ENCODE measurements around the gene SOWAHA. TPM values are rescaled to one million over a fixed set of nuclear protein-coding genes. Genes with fewer than 3 reads are reported as not detected.

The SOWAHA gene
- total RNA-seq, 1 donor from 2014 or later, result under 0.01 TPM

DNA sequence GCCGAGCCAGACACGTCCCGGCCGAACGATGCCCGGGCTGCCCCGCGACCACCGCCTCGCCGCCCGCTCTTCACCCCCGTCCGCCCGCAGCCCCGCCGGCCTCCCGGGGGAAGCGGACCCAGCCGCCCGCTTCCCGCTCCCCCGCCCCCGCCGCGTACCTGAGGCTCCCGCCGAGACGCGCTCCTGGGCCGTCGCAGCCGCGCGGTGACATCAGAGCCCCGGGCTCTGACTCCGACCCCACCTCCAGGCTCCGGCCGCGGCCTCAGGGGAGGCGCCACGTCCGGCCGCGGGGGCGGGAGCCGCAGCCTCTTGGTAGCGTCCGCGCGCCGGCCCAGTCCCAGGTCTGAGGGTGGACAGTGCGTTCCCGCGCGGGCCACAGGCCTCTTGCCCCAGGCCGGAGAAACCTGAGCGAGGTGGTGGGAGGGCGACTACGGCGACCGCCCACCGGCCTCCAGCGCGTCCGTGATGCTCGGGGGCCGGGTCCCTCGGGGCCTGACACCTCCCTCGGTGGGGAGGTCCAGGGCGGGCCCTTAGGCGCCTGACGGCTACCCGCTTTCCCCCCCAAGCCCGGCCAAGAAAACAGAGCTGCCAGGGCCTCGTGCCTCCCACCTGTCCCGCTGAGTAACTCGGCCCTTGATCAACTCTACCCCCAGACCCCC is 17.5 kb downstream of the SOWAHA start, which contains the start of gene SHROOM1:
Gene SHROOM1 (minus strand): TSS at position 212 of the 659 bp plus-strand sequence. CDS start 4,507 bp downstream, outside the sequence.
- Histone ChIP-seq H3K9ac (ENCODE audit: low read depth in 1 of 3, low read length in 3 of 3) (peak within 1 kb of the TSS; percentile 57 to 78 (median 73)), H3K36me3 (ENCODE audit: control insufficient read depth in 3 of 3, insufficient read depth in 3 of 3, low read length in 3 of 3) (no peaks in the 10 kb centered on the region), H3K27me3 (ENCODE audit: control insufficient read depth in 3 of 3, insufficient read depth in 3 of 3, low read length in 3 of 3) (peaks cover 7 to 30% (median 23%) of the 10 kb centered on the region in 3 donors), H3K27ac (ENCODE audit: low read depth, low read length) (no peak within 1 kb of the TSS), H3K4me1 (ENCODE audit: control insufficient read depth in 3 of 3, insufficient read depth in 3 of 3, low read length in 3 of 3) (peaks cover 4 to 17% (median 8%) of the 10 kb centered on the region in 3 donors), H3K4me3 (ENCODE audit: low read length in 3 of 3) (peak within 1 kb of the TSS; percentile 66 to 81 (median 73)), H3K9me3 (ENCODE audit: control insufficient read depth in 3 of 3, low read length in 3 of 3) (no peaks in the 10 kb centered on the region)

- H3K4me3 ChIP-seq (ENCODE audit: low read length in 3 of 3), result peak overlapping the region in 1 of 3 donors; percentile 73
- H3K27ac ChIP-seq (ENCODE audit: low read depth, low read length), result no peak overlapping the region
Measured at GRCh38 chr5:132831095-132831860, 18.2 kb downstream of the SOWAHA start.

GRCh38 chr5:132832612-132833011 is 19.5 kb downstream of the SOWAHA start:
- Histone ChIP-seq H3K9me3 (ENCODE audit: control insufficient read depth in 3 of 3, low read length in 3 of 3) (no peaks in the 10 kb centered on the region), H3K4me3 (ENCODE audit: low read length in 3 of 3) (no peak overlapping the region), H3K36me3 (ENCODE audit: control insufficient read depth in 3 of 3, insufficient read depth in 3 of 3, low read length in 3 of 3) (no peaks in the 10 kb centered on the region), H3K4me1 (ENCODE audit: control insufficient read depth in 3 of 3, insufficient read depth in 3 of 3, low read length in 3 of 3) (peaks cover 4 to 17% (median 8%) of the 10 kb centered on the region in 3 donors), H3K27ac (ENCODE audit: low read depth, low read length) (no peak overlapping the region), H3K27me3 (ENCODE audit: control insufficient read depth in 3 of 3, insufficient read depth in 3 of 3, low read length in 3 of 3) (peaks cover 0 to 16% (median 11%) of the 10 kb centered on the region in 3 donors), H3K9ac (ENCODE audit: low read depth in 1 of 3, low read length in 3 of 3) (no peak overlapping the region)

More at GRCh38 chr5:132831095-132831860, 18.2 kb downstream of the SOWAHA start:
- Histone ChIP-seq H3K9ac (ENCODE audit: low read depth in 1 of 3, low read length in 3 of 3) (peak overlapping the region in 2 of 3 donors; percentile 73 to 78), H3K27me3 (ENCODE audit: control insufficient read depth in 3 of 3, insufficient read depth in 3 of 3, low read length in 3 of 3) (peaks cover 2 to 24% (median 19%) of the 10 kb centered on the region in 3 donors), H3K36me3 (ENCODE audit: control insufficient read depth in 3 of 3, insufficient read depth in 3 of 3, low read length in 3 of 3) (no peaks in the 10 kb centered on the region), H3K4me1 (ENCODE audit: control insufficient read depth in 3 of 3, insufficient read depth in 3 of 3, low read length in 3 of 3) (peaks cover 4 to 17% (median 8%) of the 10 kb centered on the region in 3 donors), H3K9me3 (ENCODE audit: control insufficient read depth in 3 of 3, low read length in 3 of 3) (no peaks in the 10 kb centered on the region)

DNA sequence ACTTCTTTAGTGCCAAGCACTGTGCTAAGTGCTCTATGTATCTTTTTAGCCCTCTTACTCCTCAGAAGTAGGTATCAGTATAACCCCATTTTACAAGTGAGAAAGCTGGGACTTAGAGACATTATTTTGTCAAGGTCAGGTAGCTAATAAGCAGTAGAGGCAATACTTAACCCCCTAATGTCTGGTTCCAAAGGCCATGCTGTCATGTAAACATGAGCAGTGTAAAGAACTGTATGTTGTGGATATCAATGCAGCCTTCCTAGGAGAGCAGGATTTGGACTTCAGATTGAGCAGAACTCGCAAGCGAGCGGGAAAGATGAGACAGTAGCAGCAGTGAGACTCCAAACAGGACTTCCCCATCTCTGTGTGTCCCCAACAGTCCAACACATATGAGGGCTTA is 21.0 kb downstream of the SOWAHA start:
- peaks cover 0 to 12% (median 11%) of the 10 kb centered on the region in 3 donors for H3K27me3 ChIP-seq (ENCODE audit: control insufficient read depth in 3 of 3, insufficient read depth in 3 of 3, low read length in 3 of 3)
- no peak overlapping the region for H3K4me3 ChIP-seq (ENCODE audit: low read length in 3 of 3)
- H3K9me3 ChIP-seq (ENCODE audit: control insufficient read depth in 3 of 3, low read length in 3 of 3), result no peaks in the 10 kb centered on the region
- no peak overlapping the region for H3K9ac ChIP-seq (ENCODE audit: low read depth in 1 of 3, low read length in 3 of 3)
- no peaks in the 10 kb centered on the region for H3K36me3 ChIP-seq (ENCODE audit: control insufficient read depth in 3 of 3, insufficient read depth in 3 of 3, low read length in 3 of 3)
- H3K27ac ChIP-seq (ENCODE audit: low read depth, low read length), result no peak overlapping the region
- H3K4me1 ChIP-seq (ENCODE audit: control insufficient read depth in 3 of 3, insufficient read depth in 3 of 3, low read length in 3 of 3), result peaks cover 4 to 17% (median 8%) of the 10 kb centered on the region in 3 donors

DNA sequence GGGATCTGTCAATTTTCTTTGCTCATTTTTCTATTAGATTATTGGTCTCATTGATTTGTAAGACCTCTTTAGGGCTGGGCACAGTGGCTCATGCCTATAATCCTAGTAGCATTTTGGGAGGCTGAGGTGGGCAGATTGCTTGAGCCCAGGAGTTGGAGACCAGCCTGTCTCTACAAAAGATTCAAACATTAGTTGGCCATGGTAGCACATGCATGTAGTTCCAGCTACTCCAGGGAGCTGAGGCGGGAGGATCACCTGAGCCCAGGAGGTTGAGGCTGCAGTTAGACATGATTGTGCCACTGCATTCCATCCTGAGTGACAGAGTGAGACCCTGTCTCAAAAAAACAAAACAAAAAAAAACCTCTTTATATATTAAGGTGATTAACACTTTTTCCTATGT is 23.8 kb downstream of the SOWAHA start:
- H3K36me3 ChIP-seq (ENCODE audit: control insufficient read depth in 3 of 3, insufficient read depth in 3 of 3, low read length in 3 of 3), result no peaks in the 10 kb centered on the region
- no peak overlapping the region for H3K9ac ChIP-seq (ENCODE audit: low read depth in 1 of 3, low read length in 3 of 3)
- peaks cover 0 to 7% (median 5%) of the 10 kb centered on the region in 3 donors for H3K4me1 ChIP-seq (ENCODE audit: control insufficient read depth in 3 of 3, insufficient read depth in 3 of 3, low read length in 3 of 3)
- H3K27me3 ChIP-seq (ENCODE audit: control insufficient read depth in 3 of 3, insufficient read depth in 3 of 3, low read length in 3 of 3), result no peaks in the 10 kb centered on the region
- no peak overlapping the region for H3K4me3 ChIP-seq (ENCODE audit: low read length in 3 of 3)
- H3K9me3 ChIP-seq (ENCODE audit: control insufficient read depth in 3 of 3, low read length in 3 of 3), result no peaks in the 10 kb centered on the region
- H3K27ac ChIP-seq (ENCODE audit: low read depth, low read length), result no peak overlapping the region

DNA sequence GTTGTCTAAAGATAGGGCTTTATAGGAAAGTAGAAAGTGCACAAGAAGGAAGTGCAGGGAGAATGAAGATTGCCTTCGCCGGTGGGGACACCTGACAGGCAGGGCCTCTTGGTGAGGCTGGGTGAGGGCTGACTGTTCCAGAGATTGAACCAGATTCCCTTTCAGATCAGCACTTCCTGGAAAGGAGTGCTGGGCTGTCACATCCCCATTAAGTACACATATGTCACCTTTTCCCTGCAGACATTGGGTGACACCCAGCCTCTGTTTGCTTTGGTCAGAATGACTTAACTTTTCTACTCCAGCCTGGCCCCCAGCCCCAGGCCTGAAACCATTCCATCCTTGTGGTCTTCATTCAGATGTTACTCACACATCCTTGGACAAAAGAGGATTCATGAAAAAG is 24.8 kb downstream of the SOWAHA start:
- H3K9ac ChIP-seq (ENCODE audit: low read depth in 1 of 3, low read length in 3 of 3), result no peak overlapping the region
- H3K9me3 ChIP-seq (ENCODE audit: control insufficient read depth in 3 of 3, low read length in 3 of 3), result no peaks in the 10 kb centered on the region
- no peak overlapping the region for H3K4me3 ChIP-seq (ENCODE audit: low read length in 3 of 3)
- no peaks in the 10 kb centered on the region for H3K36me3 ChIP-seq (ENCODE audit: control insufficient read depth in 3 of 3, insufficient read depth in 3 of 3, low read length in 3 of 3)
- no peaks in the 10 kb centered on the region for H3K27me3 ChIP-seq (ENCODE audit: control insufficient read depth in 3 of 3, insufficient read depth in 3 of 3, low read length in 3 of 3)
- H3K4me1 ChIP-seq (ENCODE audit: control insufficient read depth in 3 of 3, insufficient read depth in 3 of 3, low read length in 3 of 3), result peaks cover 0 to 7% (median 5%) of the 10 kb centered on the region in 3 donors
- no peak overlapping the region for H3K27ac ChIP-seq (ENCODE audit: low read depth, low read length)

- Histone ChIP-seq H3K36me3 (ENCODE audit: control insufficient read depth in 3 of 3, insufficient read depth in 3 of 3, low read length in 3 of 3) (no peaks in the 10 kb centered on the region), H3K4me1 (ENCODE audit: control insufficient read depth in 3 of 3, insufficient read depth in 3 of 3, low read length in 3 of 3) (peaks cover 0 to 7% (median 5%) of the 10 kb centered on the region in 3 donors), H3K9ac (ENCODE audit: low read depth in 1 of 3, low read length in 3 of 3) (no peak overlapping the region), H3K27me3 (ENCODE audit: control insufficient read depth in 3 of 3, insufficient read depth in 3 of 3, low read length in 3 of 3) (no peaks in the 10 kb centered on the region), H3K27ac (ENCODE audit: low read depth, low read length) (no peak overlapping the region), H3K4me3 (ENCODE audit: low read length in 3 of 3) (no peak overlapping the region), H3K9me3 (ENCODE audit: control insufficient read depth in 3 of 3, low read length in 3 of 3) (no peaks in the 10 kb centered on the region)
Measured at GRCh38 chr5:132838516-132839282, 25.6 kb downstream of the SOWAHA start.

GRCh38 chr5:132839426-132840301 is 26.6 kb downstream of the SOWAHA start:
- Histone ChIP-seq H3K4me3 (ENCODE audit: low read length in 3 of 3) (no peak overlapping the region), H3K9ac (ENCODE audit: low read depth in 1 of 3, low read length in 3 of 3) (peak overlapping the region in 1 of 3 donors; percentile 25), H3K27me3 (ENCODE audit: control insufficient read depth in 3 of 3, insufficient read depth in 3 of 3, low read length in 3 of 3) (no peaks in the 10 kb centered on the region), H3K9me3 (ENCODE audit: control insufficient read depth in 3 of 3, low read length in 3 of 3) (no peaks in the 10 kb centered on the region), H3K27ac (ENCODE audit: low read depth, low read length) (peak overlapping the region; percentile 40), H3K4me1 (ENCODE audit: control insufficient read depth in 3 of 3, insufficient read depth in 3 of 3, low read length in 3 of 3) (peaks cover 0 to 7% (median 5%) of the 10 kb centered on the region in 3 donors), H3K36me3 (ENCODE audit: control insufficient read depth in 3 of 3, insufficient read depth in 3 of 3, low read length in 3 of 3) (no peaks in the 10 kb centered on the region)

- H3K4me3 ChIP-seq (ENCODE audit: low read length in 3 of 3), result no peak overlapping the region
- no peaks in the 10 kb centered on the region for H3K27me3 ChIP-seq (ENCODE audit: control insufficient read depth in 3 of 3, insufficient read depth in 3 of 3, low read length in 3 of 3)
- no peaks in the 10 kb centered on the region for H3K9me3 ChIP-seq (ENCODE audit: control insufficient read depth in 3 of 3, low read length in 3 of 3)
- H3K27ac ChIP-seq (ENCODE audit: low read depth, low read length), result peak overlapping the region; percentile 40
- H3K36me3 ChIP-seq (ENCODE audit: control insufficient read depth in 3 of 3, insufficient read depth in 3 of 3, low read length in 3 of 3), result no peaks in the 10 kb centered on the region
- no peak overlapping the region for H3K9ac ChIP-seq (ENCODE audit: low read depth in 1 of 3, low read length in 3 of 3)
- H3K4me1 ChIP-seq (ENCODE audit: control insufficient read depth in 3 of 3, insufficient read depth in 3 of 3, low read length in 3 of 3), result peaks cover 0 to 7% (median 5%) of the 10 kb centered on the region in 3 donors
Measured at GRCh38 chr5:132840313-132840712, 27.2 kb downstream of the SOWAHA start.

All from skeletal muscle tissue (tissue), 4 donors.